Endothelial cell (in vitro differentiated cells): ENCODE results near the gene TAB2. TPM values are rescaled to one million over a fixed set of nuclear protein-coding genes. Genes with fewer than 3 reads are reported as not detected.

Experiments used
- DNase-seq: peaks from one replicate; pipeline ENCODE4 v3.0.0; 2021; ENCODE audit warnings: low spot score
- H3K27ac Mint-ChIP-seq: one replicate; pipeline ENCODE4 v1.8.0; 2021; ENCODE audit warnings: mixed read lengths, inconsistent platforms; ENCODE audit not compliant: unreplicated experiment
- H3K27me3 Mint-ChIP-seq: one replicate; pipeline ENCODE4 v1.8.0; 2021; ENCODE audit warnings: mild to moderate bottlenecking, moderate library complexity, mixed read lengths, inconsistent platforms; ENCODE audit not compliant: unreplicated experiment
- H3K36me3 Mint-ChIP-seq: one replicate; pipeline ENCODE4 v1.8.0; 2021; ENCODE audit warnings: mild to moderate bottlenecking, low read depth, mixed read lengths, inconsistent platforms; ENCODE audit not compliant: unreplicated experiment
- H3K4me1 Mint-ChIP-seq: one replicate; pipeline ENCODE4 v1.8.0; 2021; ENCODE audit warnings: mild to moderate bottlenecking, mixed read lengths, inconsistent platforms; ENCODE audit not compliant: unreplicated experiment
- H3K4me3 Mint-ChIP-seq: one replicate; pipeline ENCODE4 v1.8.0; 2021; ENCODE audit warnings: mild to moderate bottlenecking, mixed read lengths, inconsistent platforms; ENCODE audit not compliant: unreplicated experiment
- H3K9me3 Mint-ChIP-seq: one replicate; pipeline ENCODE4 v1.8.0; 2021; ENCODE audit warnings: mixed read lengths, inconsistent platforms; ENCODE audit not compliant: unreplicated experiment
- total RNA-seq: library from RNA; stranded (reverse); fragmentation: NEBNext Ultra II Directional; extraction: Animal tissue kit (Norgen Biotek cat#: 25700); gene quantifications from one replicate; pipeline ENCODE4 v1.2.1, GENCODE V29; 2021; ENCODE audit not compliant: unreplicated experiment
- TF ChIP-seq, protein P1 (sequence below): fragments of 200-600 bp; sonication (generic); IDR thresholded peaks from one replicate; pipeline ENCODE4 v1.5.0; 2021; ENCODE audit warnings: antibody characterized with exemption; ENCODE audit not compliant: unreplicated experiment

TAB2 gene
- total RNA-seq, 1 donor from 2014 or later = 105 TPM

- peaks cover 2% of the 10 kb centered on the region for H3K27me3 Mint-ChIP-seq
- H3K4me3 Mint-ChIP-seq = no peak overlapping the region
- H3K9me3 Mint-ChIP-seq = no peaks in the 10 kb centered on the region
- no peak overlapping the region for H3K27ac Mint-ChIP-seq
- H3K4me1 Mint-ChIP-seq = peaks cover 19% of the 10 kb centered on the region
- peaks cover 18% of the 10 kb centered on the region for H3K36me3 Mint-ChIP-seq
- TF ChIP-seq, protein P1, sequence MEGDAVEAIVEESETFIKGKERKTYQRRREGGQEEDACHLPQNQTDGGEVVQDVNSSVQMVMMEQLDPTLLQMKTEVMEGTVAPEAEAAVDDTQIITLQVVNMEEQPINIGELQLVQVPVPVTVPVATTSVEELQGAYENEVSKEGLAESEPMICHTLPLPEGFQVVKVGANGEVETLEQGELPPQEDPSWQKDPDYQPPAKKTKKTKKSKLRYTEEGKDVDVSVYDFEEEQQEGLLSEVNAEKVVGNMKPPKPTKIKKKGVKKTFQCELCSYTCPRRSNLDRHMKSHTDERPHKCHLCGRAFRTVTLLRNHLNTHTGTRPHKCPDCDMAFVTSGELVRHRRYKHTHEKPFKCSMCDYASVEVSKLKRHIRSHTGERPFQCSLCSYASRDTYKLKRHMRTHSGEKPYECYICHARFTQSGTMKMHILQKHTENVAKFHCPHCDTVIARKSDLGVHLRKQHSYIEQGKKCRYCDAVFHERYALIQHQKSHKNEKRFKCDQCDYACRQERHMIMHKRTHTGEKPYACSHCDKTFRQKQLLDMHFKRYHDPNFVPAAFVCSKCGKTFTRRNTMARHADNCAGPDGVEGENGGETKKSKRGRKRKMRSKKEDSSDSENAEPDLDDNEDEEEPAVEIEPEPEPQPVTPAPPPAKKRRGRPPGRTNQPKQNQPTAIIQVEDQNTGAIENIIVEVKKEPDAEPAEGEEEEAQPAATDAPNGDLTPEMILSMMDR = no peak
- no peak for DNase-seq
Observed at GRCh38 chr6:149359440-149359839, 41.9 kb downstream of the TAB2 start.

GRCh38 chr6:149360536-149360935, 43.0 kb downstream of the TAB2 start:
- peaks cover 2% of the 10 kb centered on the region for H3K27me3 Mint-ChIP-seq
- TF ChIP-seq, protein P1 = no peak
- no peak overlapping the region for H3K27ac Mint-ChIP-seq
- H3K9me3 Mint-ChIP-seq = no peaks in the 10 kb centered on the region
- H3K4me1 Mint-ChIP-seq = peaks cover 23% of the 10 kb centered on the region
- H3K4me3 Mint-ChIP-seq = no peak overlapping the region
- peaks cover 18% of the 10 kb centered on the region for H3K36me3 Mint-ChIP-seq
- no peak for DNase-seq

- no peak overlapping the region for H3K27ac Mint-ChIP-seq
- DNase-seq = no peak
- peaks cover 23% of the 10 kb centered on the region for H3K4me1 Mint-ChIP-seq
- H3K9me3 Mint-ChIP-seq = no peaks in the 10 kb centered on the region
- H3K36me3 Mint-ChIP-seq = peaks cover 18% of the 10 kb centered on the region
- TF ChIP-seq, protein P1 = no peak
- H3K4me3 Mint-ChIP-seq = no peak overlapping the region
- peaks cover 2% of the 10 kb centered on the region for H3K27me3 Mint-ChIP-seq
Observed at GRCh38 chr6:149362289-149362688, 44.8 kb downstream of the TAB2 start.

- H3K4me3 Mint-ChIP-seq = no peak overlapping the region
- peaks cover 23% of the 10 kb centered on the region for H3K4me1 Mint-ChIP-seq
- H3K27ac Mint-ChIP-seq = no peak overlapping the region
- H3K36me3 Mint-ChIP-seq = peaks cover 18% of the 10 kb centered on the region
- H3K27me3 Mint-ChIP-seq = peaks cover 2% of the 10 kb centered on the region
- TF ChIP-seq, protein P1 = no peak
- DNase-seq = no peak
- no peaks in the 10 kb centered on the region for H3K9me3 Mint-ChIP-seq
Observed at GRCh38 chr6:149363154-149363553, 45.6 kb downstream of the TAB2 start.

DNA sequence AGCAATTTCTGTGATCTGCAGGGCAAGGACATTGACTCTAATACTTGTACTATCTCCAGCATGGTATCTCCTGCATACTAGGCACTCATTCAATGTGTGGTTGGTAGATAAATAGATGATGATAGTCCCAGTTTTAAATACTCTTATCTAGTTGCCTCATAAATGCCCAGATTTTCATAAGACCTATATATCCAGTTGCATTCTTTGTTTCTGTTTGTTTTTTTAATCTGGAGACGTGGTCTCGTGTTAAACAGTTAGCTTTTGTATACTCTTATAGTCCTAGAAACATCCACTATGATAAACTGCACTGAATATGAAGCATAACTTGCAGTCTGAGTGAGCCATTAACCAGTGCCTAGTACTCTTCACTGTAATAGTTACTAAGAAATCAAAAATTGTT, 47.0 kb downstream of the TAB2 start:
- H3K4me3 Mint-ChIP-seq = no peak overlapping the region
- H3K36me3 Mint-ChIP-seq = peaks cover 13% of the 10 kb centered on the region
- no peaks in the 10 kb centered on the region for H3K27me3 Mint-ChIP-seq
- H3K27ac Mint-ChIP-seq = no peak overlapping the region
- peaks cover 23% of the 10 kb centered on the region for H3K4me1 Mint-ChIP-seq
- DNase-seq = no peak
- TF ChIP-seq, protein P1 = no peak
- H3K9me3 Mint-ChIP-seq = no peaks in the 10 kb centered on the region
